HG03520 (cell line): ENCODE data around the gene PARD6B.
"Not testable (repeated sequence)": the region's sequence is repeated elsewhere in the genome, so short reads cannot be mapped to it uniquely, and the experiment has no call there.

ENCODE experiments used
- ATAC-seq: cut with Tn5 transposase; IDR thresholded peaks from one replicate; pipeline ENCODE4 v1.9.1; 2021; ENCODE audit warnings: mild to moderate bottlenecking, moderate library complexity; ENCODE audit not compliant: unreplicated experiment

Gene PARD6B

GRCh38 chr20:50737352-50737751 is 6.0 kb downstream of the PARD6B start:
- no peak for ATAC-seq

DNA sequence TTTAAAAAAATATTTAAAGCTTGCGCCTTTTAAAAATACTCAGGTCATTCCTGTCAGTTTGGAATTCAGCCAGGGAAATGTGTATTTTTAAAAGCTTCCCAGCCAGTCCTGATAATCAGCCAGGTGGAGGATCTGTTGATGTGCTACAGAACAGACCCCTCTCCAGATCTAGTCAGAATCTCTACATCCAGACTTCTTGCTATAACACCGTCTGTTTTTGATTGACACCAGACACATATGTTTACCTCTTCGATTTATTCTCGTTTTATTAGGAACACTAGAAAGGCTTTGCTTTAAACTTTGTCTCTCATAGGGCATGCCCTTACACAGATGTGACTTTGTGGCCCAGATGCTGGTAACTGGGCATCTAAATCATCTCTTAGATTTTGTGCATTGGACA is 11.7 kb downstream of the PARD6B start:
- ATAC-seq = no peak

- ATAC-seq = no peak
Measured at GRCh38 chr20:50744143-50744792, 12.9 kb downstream of the PARD6B start.

DNA sequence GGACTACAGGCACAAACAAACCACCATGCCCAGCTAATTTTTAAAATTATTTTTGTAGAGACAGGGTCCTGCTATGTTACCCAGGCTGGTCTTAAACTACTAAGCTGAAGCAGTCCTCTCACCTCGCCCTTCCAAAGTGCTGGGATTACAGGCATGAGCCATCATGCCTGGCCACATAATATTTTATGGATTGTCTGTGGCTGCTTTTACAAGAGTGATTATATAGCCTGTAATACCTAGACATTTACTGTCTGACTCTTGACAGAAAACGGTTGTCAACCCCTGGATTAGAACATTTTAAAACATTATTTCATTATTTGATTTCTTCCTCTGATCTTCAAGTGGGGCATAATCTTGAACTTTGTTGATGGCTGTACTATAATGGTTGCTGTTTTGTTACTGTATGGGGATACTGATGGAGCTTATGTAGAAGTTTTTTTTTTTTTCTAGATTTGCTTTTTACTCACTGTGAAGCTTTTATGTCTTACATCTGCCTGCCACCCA is 14.3 kb downstream of the PARD6B start:
- no peak for ATAC-seq

DNA sequence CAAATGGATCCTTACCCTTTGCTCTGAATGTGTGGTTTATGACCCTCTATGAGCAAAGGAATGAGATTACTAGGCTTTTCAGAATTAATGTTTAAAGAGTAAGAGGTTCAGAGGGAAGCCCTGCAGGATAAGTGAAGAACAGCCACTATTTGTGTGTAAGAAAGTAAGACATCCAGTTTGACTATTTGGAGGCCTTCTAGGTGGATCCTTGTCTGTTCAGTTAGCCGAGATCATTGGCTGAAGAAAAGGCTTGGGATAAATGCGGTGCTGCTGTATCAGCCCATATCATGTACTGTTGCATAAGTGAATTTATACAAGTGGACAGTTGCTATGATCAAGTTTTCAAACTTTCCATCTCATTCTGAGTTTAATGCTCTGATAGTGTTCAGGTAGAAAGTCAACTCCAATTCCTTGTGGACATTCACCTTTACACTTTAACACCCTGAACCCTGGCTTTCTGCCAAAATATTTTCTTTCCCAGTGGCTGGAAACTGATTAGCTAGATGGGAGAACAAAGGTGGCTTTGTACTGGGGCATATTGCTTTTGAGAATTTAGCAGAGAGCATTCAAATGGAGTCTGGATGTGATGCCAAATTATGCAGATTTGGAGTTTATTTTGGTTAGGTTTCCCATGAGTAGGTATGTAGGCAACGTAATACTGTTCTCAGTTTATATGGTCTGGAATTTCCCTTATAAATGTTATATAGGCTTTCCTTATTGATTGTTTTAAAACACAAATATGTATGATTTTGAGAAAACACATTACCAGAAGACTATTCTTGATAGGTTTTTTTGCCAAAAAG is 15.0 kb downstream of the PARD6B start:
- no peak for ATAC-seq

- ATAC-seq = no peak
Measured at GRCh38 chr20:50747275-50747674, 15.9 kb downstream of the PARD6B start.

DNA sequence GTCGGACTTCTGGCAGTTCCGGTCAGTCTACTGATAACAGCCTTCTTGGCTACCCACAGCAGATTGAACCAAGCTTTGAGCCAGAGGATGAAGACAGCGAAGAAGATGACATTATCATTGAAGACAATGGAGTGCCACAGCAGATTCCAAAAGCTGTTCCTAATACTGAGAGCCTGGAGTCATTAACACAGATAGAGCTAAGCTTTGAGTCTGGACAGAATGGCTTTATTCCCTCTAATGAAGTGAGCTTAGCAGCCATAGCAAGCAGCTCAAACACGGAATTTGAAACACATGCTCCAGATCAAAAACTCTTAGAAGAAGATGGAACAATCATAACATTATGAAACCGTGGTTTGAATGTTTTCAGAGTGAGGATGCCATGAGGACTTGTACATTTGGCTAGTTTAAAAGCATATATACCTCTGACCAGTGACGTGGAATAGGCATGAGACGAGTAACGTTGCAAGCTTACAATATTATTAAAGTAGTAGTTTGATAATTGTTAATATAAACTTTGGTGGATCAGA is 18.8 kb downstream of the PARD6B start:
- ATAC-seq = no peak

DNA sequence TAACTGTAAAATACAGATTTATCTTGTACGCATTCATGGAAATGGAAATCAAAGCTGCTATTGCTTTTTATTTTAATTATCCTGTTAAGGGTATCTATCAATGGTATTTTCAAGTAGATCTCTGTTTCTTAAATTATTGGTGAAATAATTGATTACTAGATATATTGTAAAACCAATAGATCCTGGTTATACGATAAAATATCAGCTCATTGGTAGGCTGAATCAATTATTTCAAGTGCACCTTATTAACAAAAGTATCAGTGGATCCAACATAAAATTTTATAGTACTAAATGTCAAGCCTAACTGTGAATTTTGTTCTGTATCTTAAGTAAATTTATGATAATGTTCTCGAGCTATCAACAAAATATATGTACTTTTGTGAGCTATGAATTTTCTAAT is 21.8 kb downstream of the PARD6B start:
- ATAC-seq = no peak

DNA sequence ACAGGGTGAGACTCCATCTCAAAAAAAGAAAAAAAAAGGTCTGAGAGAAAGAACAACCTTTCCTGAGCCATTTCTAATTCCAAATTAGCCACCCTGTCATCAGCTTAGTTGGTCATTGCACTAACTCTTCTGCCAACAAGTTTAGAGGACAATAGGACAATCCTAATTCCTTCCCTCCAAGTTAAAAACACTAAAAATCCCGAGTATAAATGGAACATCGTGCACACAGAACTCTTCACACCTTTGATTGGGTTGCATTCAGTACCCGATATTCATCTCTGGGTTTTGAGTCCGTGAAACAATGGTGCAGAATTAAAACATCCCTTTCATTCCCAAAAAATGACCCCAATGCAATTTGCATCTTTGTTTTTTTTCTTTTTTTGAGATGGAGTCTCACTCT is 23.0 kb downstream of the PARD6B start:
- ATAC-seq = no peak

- no peak for ATAC-seq
Measured at GRCh38 chr20:50756447-50756846, 25.1 kb downstream of the PARD6B start.

- ATAC-seq = no peak
Measured at GRCh38 chr20:50758469-50758868, 27.1 kb downstream of the PARD6B start.

GRCh38 chr20:50758992-50759391 is 27.6 kb downstream of the PARD6B start:
- ATAC-seq = no peak

GRCh38 chr20:50759678-50760077 is 28.3 kb downstream of the PARD6B start:
- no peak for ATAC-seq

GRCh38 chr20:50762045-50762422 is 30.7 kb downstream of the PARD6B start:
- ATAC-seq = no peak

- no peak for ATAC-seq
Measured at GRCh38 chr20:50762435-50763220, 31.2 kb downstream of the PARD6B start.

DNA sequence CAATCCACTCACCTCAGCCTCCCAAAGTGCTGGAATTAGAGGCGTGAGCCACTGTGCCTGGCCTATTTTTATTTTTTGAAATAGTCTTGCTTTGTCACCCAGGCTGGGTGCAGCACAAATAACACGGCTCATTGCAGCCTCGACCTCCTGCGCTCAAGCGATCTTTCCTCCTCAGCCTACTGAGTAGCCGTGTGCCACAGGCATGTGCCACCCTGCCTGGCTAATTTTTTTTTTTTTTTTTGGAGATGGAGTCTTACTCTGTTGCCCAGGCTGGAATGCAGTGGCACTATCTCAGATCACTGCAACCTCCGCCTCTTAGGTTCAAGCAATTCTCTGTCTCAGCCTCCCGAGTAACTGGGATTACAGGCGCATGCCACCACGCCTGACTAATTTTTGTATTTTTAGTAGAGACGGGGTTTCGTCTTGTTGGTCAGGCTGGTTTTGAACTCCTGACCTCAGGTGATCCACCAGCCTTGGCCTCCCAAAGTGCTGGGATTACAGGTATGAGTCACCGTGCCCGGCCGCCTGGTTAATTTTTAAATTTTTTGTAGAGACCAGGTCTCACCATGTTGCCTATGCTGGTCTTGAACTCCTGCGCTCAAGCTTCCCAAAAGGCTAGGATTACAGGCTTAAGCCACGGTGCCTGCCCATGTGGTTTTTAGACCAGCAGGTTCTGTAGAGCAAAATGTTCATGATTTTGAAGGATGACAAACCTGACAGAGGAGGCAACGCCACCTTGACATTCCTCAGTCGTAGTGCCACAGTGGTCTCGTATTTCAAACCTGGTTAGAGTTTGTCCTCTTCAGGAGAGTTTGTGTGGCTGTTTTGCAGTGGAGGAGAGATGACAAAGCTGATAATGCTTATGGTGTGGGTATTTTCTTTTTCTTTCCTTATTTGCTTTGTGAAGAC is 32.4 kb downstream of the PARD6B start:
- not testable (repeated sequence) for ATAC-seq

DNA sequence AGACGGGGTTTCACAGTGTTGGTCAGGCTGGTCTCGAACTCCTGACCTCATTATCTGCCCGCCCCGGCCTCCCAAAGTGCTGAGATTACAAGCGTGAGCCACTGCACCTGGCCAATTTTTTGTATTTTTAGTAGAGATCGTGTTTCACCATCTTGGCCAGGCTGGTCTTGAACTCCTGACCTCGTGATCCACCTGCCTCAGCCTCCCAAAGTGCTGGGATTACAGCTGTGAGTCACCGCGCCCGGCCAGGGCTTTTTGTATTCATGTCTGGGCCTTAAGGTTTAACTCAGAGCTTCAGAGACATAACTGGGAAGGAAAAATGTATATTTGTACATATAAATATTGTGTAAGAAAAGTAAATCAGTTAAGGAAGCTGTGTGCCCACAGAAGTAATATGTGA is 33.9 kb downstream of the PARD6B start:
- not testable (repeated sequence) for ATAC-seq

- ATAC-seq = no peak
Measured at GRCh38 chr20:50765674-50766073, 34.3 kb downstream of the PARD6B start.

- ATAC-seq = not testable (repeated sequence)
Measured at GRCh38 chr20:50766955-50767809, 35.8 kb downstream of the PARD6B start.
